ENCODE results near the gene ARHGEF28. TPM values are rescaled to one million over a fixed set of nuclear protein-coding genes. Genes with fewer than 3 reads are reported as not detected.

The ARHGEF28 gene
- total RNA-seq, 4 donors from 2014 or later = 30.9 to 54.7 (median 36.2) TPM

DNA sequence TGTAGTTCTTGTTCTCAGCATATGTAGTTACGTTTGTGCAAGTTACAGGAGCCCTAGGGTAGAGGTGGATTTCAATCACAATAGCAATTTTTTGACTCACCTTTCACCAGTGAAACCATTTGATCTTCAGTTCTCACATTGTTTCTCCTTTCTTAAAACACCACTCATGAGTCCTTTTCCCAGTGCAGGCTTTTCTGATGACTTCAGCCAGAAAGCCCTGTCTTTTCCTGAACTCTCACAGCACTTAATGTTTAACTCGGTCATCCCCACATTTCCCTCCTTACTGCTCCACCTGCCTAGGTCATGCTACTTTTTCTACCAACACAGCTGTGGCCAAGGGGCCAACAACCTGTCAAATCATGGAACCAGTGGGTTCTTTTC is 37.9 kb downstream of the ARHGEF28 start:
- WGBS, 2 donors = 69 to 76% methylated on average over 2 of the region's 2 CpGs
- no peak for DNase-seq (ENCODE audit: low spot score in 2 of 2)
- no peak for TF ChIP-seq POLR2A (IDR thresholded peaks at IDR 0.05)
- TF ChIP-seq, protein P1, sequence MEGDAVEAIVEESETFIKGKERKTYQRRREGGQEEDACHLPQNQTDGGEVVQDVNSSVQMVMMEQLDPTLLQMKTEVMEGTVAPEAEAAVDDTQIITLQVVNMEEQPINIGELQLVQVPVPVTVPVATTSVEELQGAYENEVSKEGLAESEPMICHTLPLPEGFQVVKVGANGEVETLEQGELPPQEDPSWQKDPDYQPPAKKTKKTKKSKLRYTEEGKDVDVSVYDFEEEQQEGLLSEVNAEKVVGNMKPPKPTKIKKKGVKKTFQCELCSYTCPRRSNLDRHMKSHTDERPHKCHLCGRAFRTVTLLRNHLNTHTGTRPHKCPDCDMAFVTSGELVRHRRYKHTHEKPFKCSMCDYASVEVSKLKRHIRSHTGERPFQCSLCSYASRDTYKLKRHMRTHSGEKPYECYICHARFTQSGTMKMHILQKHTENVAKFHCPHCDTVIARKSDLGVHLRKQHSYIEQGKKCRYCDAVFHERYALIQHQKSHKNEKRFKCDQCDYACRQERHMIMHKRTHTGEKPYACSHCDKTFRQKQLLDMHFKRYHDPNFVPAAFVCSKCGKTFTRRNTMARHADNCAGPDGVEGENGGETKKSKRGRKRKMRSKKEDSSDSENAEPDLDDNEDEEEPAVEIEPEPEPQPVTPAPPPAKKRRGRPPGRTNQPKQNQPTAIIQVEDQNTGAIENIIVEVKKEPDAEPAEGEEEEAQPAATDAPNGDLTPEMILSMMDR (IDR thresholded peaks at IDR 0.05) = no peak
- intact Hi-C loops (cut with DNase I; ENCODE audit: low total_unique reads) = no loop called here
- no peak overlapping the region for H3K4me3 ChIP-seq (ENCODE audit: low read depth, poor library complexity, severe bottlenecking)

DNA sequence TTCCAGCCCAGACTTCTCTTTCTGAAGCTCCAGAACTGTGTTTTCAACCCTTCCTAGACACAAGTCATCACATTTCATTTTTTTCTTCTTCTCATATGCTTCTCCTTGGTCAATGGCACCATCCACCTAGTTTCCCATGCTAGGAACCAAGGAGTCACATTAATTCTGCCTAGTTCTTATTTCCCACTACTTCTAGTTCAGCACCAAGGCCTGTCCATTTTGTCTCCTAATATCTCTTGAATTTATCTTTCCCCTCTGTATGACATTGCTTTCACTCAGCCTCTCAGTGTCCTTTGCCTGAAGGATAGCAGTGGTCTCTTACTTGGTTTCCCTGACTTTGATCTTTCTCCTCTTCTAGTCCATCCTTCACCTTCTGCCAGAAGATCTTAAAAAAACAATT is 38.8 kb downstream of the ARHGEF28 start:
- no peak for DNase-seq (ENCODE audit: low spot score in 2 of 2)
- TF ChIP-seq, protein P1 (IDR thresholded peaks at IDR 0.05) = no peak
- TF ChIP-seq POLR2A (IDR thresholded peaks at IDR 0.05) = no peak
- no peak overlapping the region for H3K4me3 ChIP-seq (ENCODE audit: low read depth, poor library complexity, severe bottlenecking)
- intact Hi-C loops (cut with DNase I; ENCODE audit: low total_unique reads) = no loop called here

DNA sequence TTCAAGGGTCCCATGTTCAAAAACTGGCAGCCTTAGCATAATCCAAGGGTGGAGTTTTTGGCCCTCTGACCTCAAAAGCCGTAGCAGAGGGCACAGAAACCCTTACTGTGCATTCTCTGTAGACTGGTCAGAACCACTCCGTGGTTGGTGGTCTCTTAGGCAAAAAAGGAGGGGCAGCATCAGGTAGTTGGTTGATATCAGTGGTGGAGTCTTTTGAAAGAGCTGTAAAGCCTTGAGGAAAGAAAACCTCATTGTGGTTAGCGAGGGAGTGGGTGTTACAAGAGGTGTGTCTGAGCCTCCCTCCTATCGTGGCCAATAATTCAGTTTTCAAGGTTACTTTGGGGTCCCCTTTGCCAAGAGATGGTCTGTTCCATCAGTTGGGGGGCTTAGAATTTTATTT is 40.9 kb downstream of the ARHGEF28 start:
- intact Hi-C loops (cut with DNase I; ENCODE audit: low total_unique reads) = no loop called here
- TF ChIP-seq POLR2A (IDR thresholded peaks at IDR 0.05) = no peak
- TF ChIP-seq, protein P1 (IDR thresholded peaks at IDR 0.05) = no peak
- no peak overlapping the region for H3K4me3 ChIP-seq (ENCODE audit: low read depth, poor library complexity, severe bottlenecking)
- 79 to 85% methylated on average over 4 of the region's 4 CpGs for WGBS, 2 donors
- no peak for DNase-seq (ENCODE audit: low spot score in 2 of 2)

DNA sequence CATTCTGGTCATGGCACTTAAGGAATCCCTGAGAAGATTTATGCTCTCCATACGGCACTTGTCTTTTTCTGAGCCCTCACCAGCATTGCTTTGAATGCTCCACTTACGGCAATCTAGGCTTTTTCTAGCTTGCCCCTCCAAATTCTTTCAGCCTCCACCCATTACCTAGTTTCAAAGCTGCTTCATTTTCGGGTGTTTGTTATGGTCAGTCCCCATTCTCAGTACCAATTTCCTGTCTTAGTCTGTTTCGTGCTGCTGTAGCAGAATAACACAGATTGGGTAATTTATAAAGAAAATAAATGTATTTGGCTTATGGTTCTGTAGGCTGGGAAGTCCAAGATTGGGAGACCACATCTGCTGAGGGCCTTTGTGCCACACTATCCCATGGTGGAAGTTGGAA is 42.0 kb downstream of the ARHGEF28 start:
- intact Hi-C loops (cut with DNase I; ENCODE audit: low total_unique reads) = no loop called here
- 58 to 75% methylated on average over 4 of the region's 4 CpGs for WGBS, 2 donors
- H3K4me3 ChIP-seq (ENCODE audit: low read depth, poor library complexity, severe bottlenecking) = no peak overlapping the region
- no peak for TF ChIP-seq POLR2A (IDR thresholded peaks at IDR 0.05)
- TF ChIP-seq, protein P1 (IDR thresholded peaks at IDR 0.05) = no peak
- no peak for DNase-seq (ENCODE audit: low spot score in 2 of 2)

DNA sequence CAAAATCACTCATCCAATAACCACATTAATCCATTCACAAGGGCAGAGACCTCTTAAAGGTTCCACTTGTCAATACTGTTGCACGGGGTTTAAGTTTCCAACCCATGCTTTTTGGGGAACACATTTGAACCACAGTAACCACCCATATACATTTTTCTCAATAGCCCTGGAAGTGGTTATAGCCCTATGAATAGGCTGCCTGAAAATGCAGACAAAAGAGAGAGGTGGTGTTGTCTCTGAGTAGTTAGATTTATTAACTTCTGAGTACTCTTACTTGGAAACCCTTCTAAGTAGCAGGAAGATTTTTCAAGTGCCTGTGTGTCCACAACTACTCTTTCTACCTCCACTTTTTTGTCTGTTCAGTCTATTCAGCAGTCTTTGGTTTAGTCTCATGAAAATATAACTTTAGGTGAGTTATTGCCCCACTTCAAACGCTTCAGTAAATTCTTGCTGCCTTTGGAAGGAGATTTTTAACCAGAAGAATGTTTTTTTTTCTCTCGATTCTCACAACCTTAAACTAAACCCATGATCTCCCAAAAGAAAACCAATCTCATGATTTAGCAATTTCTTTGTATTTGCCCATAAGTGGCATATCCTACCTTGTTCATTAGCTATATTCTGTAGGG is 42.6 kb downstream of the ARHGEF28 start:
- no peak overlapping the region for H3K4me3 ChIP-seq (ENCODE audit: low read depth, poor library complexity, severe bottlenecking)
- TF ChIP-seq POLR2A (IDR thresholded peaks at IDR 0.05) = no peak
- TF ChIP-seq, protein P1 (IDR thresholded peaks at IDR 0.05) = no peak
- WGBS, 2 donors = 84 to 86% methylated on average over 3 of the region's 3 CpGs
- intact Hi-C loops (cut with DNase I; ENCODE audit: low total_unique reads) = no loop called here
- DNase-seq (ENCODE audit: low spot score in 2 of 2) = no peak

DNA sequence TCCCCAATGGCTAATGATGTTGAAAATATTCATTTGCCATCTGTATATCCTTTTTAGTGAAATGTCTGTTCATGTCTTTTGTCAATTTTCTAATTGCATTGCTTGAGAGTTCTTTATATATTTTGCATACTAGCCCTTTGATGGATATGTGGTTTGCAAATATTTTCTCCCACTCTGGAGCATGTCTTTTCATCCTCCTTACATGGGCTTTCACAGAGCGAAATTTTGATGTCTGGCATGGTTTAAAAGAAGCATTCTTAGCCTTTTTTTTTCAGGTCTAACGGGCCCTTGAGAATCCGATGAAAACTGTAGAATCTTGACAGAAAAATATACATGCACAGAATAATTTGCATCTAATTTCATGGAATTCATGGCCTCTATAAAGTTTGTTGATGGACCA is 44.7 kb downstream of the ARHGEF28 start:
- 87 to 92% methylated on average over 3 of the region's 3 CpGs for WGBS, 2 donors
- no peak overlapping the region for H3K4me3 ChIP-seq (ENCODE audit: low read depth, poor library complexity, severe bottlenecking)
- TF ChIP-seq, protein P1 (IDR thresholded peaks at IDR 0.05) = no peak
- no peak for TF ChIP-seq POLR2A (IDR thresholded peaks at IDR 0.05)
- intact Hi-C loops (cut with DNase I; ENCODE audit: low total_unique reads) = no loop called here
- no peak for DNase-seq (ENCODE audit: low spot score in 2 of 2)
